Measurements from ENCODE around the gene B9D1. TPM values are rescaled to one million over a fixed set of nuclear protein-coding genes. Genes with fewer than 3 reads are reported as not detected.

The B9D1 gene
- total and polyA plus RNA-seq, 2 donors from 2014 or later = 32.1 to 67.5 TPM

DNA sequence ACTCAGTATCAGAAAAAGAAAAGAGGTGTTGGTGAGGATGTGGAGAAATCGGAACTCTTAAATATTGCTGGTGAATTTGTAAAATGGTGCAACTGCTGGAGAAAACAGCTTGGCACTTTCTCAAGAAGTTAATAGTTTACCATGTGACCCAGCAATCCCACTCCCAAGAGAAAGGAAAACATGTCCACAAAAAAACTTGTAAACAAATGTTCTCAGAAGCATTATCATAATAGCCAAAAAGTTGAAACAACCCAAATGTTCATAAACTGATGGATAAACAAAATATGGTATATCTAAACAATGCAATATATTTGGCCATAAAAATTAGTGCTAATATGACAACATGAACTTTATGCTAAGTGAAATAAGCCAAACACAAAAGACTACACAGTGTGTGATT lies 13.2 kb upstream of the B9D1 start:
- Histone ChIP-seq H3K4me3 (ENCODE audit: low read length in 3 of 3) (no peak overlapping the region), H3K9me3 (ENCODE audit: control insufficient read depth in 2 of 3, insufficient read depth in 1 of 3, low read length in 3 of 3) (no peaks in the 10 kb centered on the region), H3K27me3 (ENCODE audit: control insufficient read depth, insufficient read depth, low read length) (no peaks in the 10 kb centered on the region), H3K27ac (ENCODE audit: low read depth in 2 of 2, low read length in 2 of 2) (no peak overlapping the region), H3K36me3 (ENCODE audit: control insufficient read depth in 2 of 3, insufficient read depth in 3 of 3, low read length in 3 of 3) (peaks cover 8 to 15% (median 10%) of the 10 kb centered on the region in 3 donors), H3K4me1 (ENCODE audit: control insufficient read depth in 2 of 3, insufficient read depth in 2 of 3, low read depth in 1 of 3, low read length in 3 of 3) (peaks cover 0 to 13% (median 0%) of the 10 kb centered on the region in 3 donors), H3K9ac (ENCODE audit: low read length in 3 of 3) (no peak overlapping the region)
- FAIRE-seq = no peak
- intact Hi-C loops (cut with DNase I) = no loop called here
- DNase-seq = peak in 1 of 5 donors; percentile 62
- TF ChIP-seq, protein P1, sequence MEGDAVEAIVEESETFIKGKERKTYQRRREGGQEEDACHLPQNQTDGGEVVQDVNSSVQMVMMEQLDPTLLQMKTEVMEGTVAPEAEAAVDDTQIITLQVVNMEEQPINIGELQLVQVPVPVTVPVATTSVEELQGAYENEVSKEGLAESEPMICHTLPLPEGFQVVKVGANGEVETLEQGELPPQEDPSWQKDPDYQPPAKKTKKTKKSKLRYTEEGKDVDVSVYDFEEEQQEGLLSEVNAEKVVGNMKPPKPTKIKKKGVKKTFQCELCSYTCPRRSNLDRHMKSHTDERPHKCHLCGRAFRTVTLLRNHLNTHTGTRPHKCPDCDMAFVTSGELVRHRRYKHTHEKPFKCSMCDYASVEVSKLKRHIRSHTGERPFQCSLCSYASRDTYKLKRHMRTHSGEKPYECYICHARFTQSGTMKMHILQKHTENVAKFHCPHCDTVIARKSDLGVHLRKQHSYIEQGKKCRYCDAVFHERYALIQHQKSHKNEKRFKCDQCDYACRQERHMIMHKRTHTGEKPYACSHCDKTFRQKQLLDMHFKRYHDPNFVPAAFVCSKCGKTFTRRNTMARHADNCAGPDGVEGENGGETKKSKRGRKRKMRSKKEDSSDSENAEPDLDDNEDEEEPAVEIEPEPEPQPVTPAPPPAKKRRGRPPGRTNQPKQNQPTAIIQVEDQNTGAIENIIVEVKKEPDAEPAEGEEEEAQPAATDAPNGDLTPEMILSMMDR (IDR thresholded peaks at IDR 0.05; ENCODE audit: borderline replicate concordance, extremely low read depth, insufficient read depth) = no peak

DNA sequence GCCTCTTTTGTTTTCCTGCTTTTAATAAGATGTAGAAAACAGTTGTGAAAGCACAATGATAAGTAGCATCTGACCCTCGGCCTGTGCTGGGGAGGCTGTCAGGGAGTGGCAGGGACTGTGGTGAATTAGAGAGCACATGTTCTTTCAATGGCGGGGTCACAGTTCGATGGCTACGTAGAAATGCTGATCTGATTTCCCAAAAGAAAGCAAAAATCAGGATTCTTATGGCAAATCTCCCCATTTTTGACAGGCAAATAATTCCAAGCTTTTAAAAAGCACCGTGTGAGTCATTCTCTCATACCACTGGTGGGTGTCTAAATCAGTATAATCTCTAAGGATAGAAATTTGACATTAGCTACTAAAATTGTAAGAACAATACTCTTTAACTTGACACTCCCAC lies 11.6 kb upstream of the B9D1 start:
- no peak for FAIRE-seq

DNA sequence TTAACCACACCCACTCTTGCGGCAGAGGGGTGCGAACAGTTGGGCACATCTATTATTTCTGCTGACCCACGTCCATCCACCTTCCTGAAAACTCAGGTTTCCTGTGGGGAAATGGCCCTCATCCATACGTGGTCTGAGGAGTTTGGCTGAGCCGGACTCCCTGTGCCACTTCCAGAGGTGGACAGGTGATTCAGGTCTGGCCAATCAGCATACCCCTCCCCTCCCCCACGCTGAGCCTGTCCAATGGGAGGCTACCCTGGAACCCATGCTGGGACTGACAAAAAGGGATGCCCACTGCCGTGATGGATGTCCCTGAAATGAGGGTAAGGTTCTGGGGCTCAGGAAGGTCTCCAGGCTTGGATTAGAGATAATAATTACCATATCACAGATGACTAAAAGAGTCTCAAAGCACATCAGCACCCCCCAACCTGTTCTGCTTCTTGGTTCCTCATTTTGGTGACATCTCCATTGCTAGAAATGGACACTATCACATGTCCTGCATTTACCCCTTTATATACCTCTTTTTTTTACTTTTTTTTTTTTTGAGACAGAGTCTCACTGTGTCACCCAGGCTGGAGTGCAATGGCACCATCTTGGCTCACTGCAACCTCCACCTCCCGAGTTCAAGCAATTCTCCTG lies 10.5 kb upstream of the B9D1 start:
- Histone ChIP-seq H3K27me3 (ENCODE audit: control insufficient read depth, insufficient read depth, low read length) (no peaks in the 10 kb centered on the region), H3K9ac (ENCODE audit: low read length in 3 of 3) (no peak overlapping the region), H3K4me1 (ENCODE audit: control insufficient read depth in 2 of 3, insufficient read depth in 2 of 3, low read depth in 1 of 3, low read length in 3 of 3) (peaks cover 0 to 12% (median 0%) of the 10 kb centered on the region in 3 donors), H3K27ac (ENCODE audit: low read depth in 2 of 2, low read length in 2 of 2) (no peak overlapping the region), H3K9me3 (ENCODE audit: control insufficient read depth in 2 of 3, insufficient read depth in 1 of 3, low read length in 3 of 3) (no peaks in the 10 kb centered on the region), H3K36me3 (ENCODE audit: control insufficient read depth in 2 of 3, insufficient read depth in 3 of 3, low read length in 3 of 3) (no peaks in the 10 kb centered on the region), H3K4me3 (ENCODE audit: low read length in 3 of 3) (no peak overlapping the region)
- intact Hi-C loops (cut with DNase I) = no loop called here
- no peak for FAIRE-seq
- TF ChIP-seq, protein P1 (IDR thresholded peaks at IDR 0.05; ENCODE audit: borderline replicate concordance, extremely low read depth, insufficient read depth) = no peak
- peak in 1 of 5 donors; percentile 6 for DNase-seq

More for the DNA sequence above, 11.6 kb upstream of the B9D1 start:
- Histone ChIP-seq H3K27me3 (ENCODE audit: control insufficient read depth, insufficient read depth, low read length) (no peaks in the 10 kb centered on the region), H3K27ac (ENCODE audit: low read depth in 2 of 2, low read length in 2 of 2) (no peak overlapping the region), H3K4me1 (ENCODE audit: control insufficient read depth in 2 of 3, insufficient read depth in 2 of 3, low read depth in 1 of 3, low read length in 3 of 3) (peaks cover 0 to 17% (median 0%) of the 10 kb centered on the region in 3 donors), H3K9ac (ENCODE audit: low read length in 3 of 3) (no peak overlapping the region), H3K36me3 (ENCODE audit: control insufficient read depth in 2 of 3, insufficient read depth in 3 of 3, low read length in 3 of 3) (no peaks in the 10 kb centered on the region), H3K4me3 (ENCODE audit: low read length in 3 of 3) (no peak overlapping the region), H3K9me3 (ENCODE audit: control insufficient read depth in 2 of 3, insufficient read depth in 1 of 3, low read length in 3 of 3) (no peaks in the 10 kb centered on the region)
- TF ChIP-seq, protein P1 (IDR thresholded peaks at IDR 0.05; ENCODE audit: borderline replicate concordance, extremely low read depth, insufficient read depth) = no peak
- DNase-seq = no peak
- intact Hi-C loops (cut with DNase I) = no loop called here
